DOHH2 (cell line): ENCODE results near the gene VAV1.

Source experiments
- CTCF ChIP-seq: fragments of 200-600 bp; sonication (generic); IDR thresholded peaks from one replicate; pipeline ENCODE4 v1.5.1; 2014; ENCODE audit warnings: antibody characterized with exemption, mild to moderate bottlenecking, low read depth, low read length; ENCODE audit not compliant: poor library complexity, severe bottlenecking
- EZH2phosphoT487 ChIP-seq: fragments of 200-600 bp; sonication (generic); IDR thresholded peaks from 2 replicates; pipeline ENCODE4 v1.6.1; 2017; ENCODE audit warnings: borderline replicate concordance, mild to moderate bottlenecking, antibody characterized with exemption, low read length, moderate library complexity, mixed read lengths

GRCh38 chr19:6793973-6794372, 21.5 kb downstream of the VAV1 start:
- TF ChIP-seq CTCF (no peak), EZH2phosphoT487 (no peak)
